Activated CD4-positive, alpha-beta memory T cell treated with anti-CD3 and anti-CD28 coated beads for 36 hours (primary cell): Measurements from ENCODE around the gene SH3GL3. TPM values are rescaled to one million over a fixed set of nuclear protein-coding genes. Genes with fewer than 3 reads are reported as not detected.

Source experiments
- CTCF ChIA-PET: fragments of 350-600 bp; sonication (Branson Sonifier 250); formaldehyde crosslinking; loops from one replicate; lab custom pipeline; 2021; ENCODE audit warnings: antibody characterized with exemption, inconsistent platforms; lab: Charles Lee
- POLR2A ChIA-PET: fragments of 350-600 bp; sonication (Branson Sonifier 250); formaldehyde crosslinking; loops from one replicate; lab custom pipeline; 2021; ENCODE audit warnings: antibody characterized with exemption; lab: Charles Lee
- DNase-seq: peaks from one replicate; pipeline ENCODE4 v3.0.0-alpha.2; 2020
- H3K27ac Mint-ChIP-seq: one replicate; pipeline ENCODE4 v1.8.0; 2021; ENCODE audit warnings: mixed read lengths
- H3K27me3 Mint-ChIP-seq: one replicate; pipeline ENCODE4 v1.8.0; 2021; ENCODE audit warnings: mixed read lengths
- H3K36me3 Mint-ChIP-seq: one replicate; pipeline ENCODE4 v1.8.0; 2021; ENCODE audit warnings: mixed read lengths
- H3K4me1 Mint-ChIP-seq: one replicate; pipeline ENCODE4 v1.8.0; 2021; ENCODE audit warnings: low read depth, mixed read lengths
- H3K4me3 Mint-ChIP-seq: one replicate; pipeline ENCODE4 v1.8.0; 2021; ENCODE audit warnings: mild to moderate bottlenecking, mixed read lengths
- H3K9me3 Mint-ChIP-seq: one replicate; pipeline ENCODE4 v1.8.0; 2021; ENCODE audit warnings: mixed read lengths
- intact Hi-C: fragments of 100-400 bp; cut with micrococcal nuclease; formaldehyde crosslinking; loops from one replicate; pipeline ENCODE4 v1.15.1; 2023
- total RNA-seq, 2 experiments: library from RNA; stranded (reverse); gene quantifications; one replicate each; pipeline ENCODE4 v1.2.3, GENCODE V29; 2021

The SH3GL3 gene
- total RNA-seq, 2 experiments from 2014 or later, result not detected

- intact Hi-C loops, result no loop called here
- Mint-ChIP-seq H3K36me3 (no peaks in the 10 kb centered on the region), H3K27ac (no peak overlapping the region), H3K27me3 (no peaks in the 10 kb centered on the region), H3K9me3 (no peaks in the 10 kb centered on the region), H3K4me3 (no peak overlapping the region), H3K4me1 (no peaks in the 10 kb centered on the region)
- no peak for DNase-seq
- CTCF ChIA-PET, result no interaction called here
- POLR2A ChIA-PET, result no interaction called here
Measured at GRCh38 chr15:83581381-83581780, 134.2 kb downstream of the SH3GL3 start.

- no peak for DNase-seq
- Mint-ChIP-seq H3K4me1 (no peaks in the 10 kb centered on the region), H3K27me3 (no peaks in the 10 kb centered on the region), H3K9me3 (no peaks in the 10 kb centered on the region), H3K36me3 (no peaks in the 10 kb centered on the region), H3K4me3 (no peak overlapping the region), H3K27ac (no peak overlapping the region)
- intact Hi-C loops, result no loop called here
- ChIA-PET CTCF (no interaction called here), POLR2A (no interaction called here)
Measured at GRCh38 chr15:83582381-83582780, 135.2 kb downstream of the SH3GL3 start.

GRCh38 chr15:83585601-83586335 is 138.6 kb downstream of the SH3GL3 start:
- POLR2A ChIA-PET, result interaction anchor here (0.6 kb wide), 1 partner anchor 735 kb away, joined by 3 read pairs; no protein-coding TSS in a partner anchor
- Mint-ChIP-seq H3K4me1 (no peaks in the 10 kb centered on the region), H3K36me3 (no peaks in the 10 kb centered on the region), H3K9me3 (no peaks in the 10 kb centered on the region), H3K27me3 (no peaks in the 10 kb centered on the region), H3K4me3 (no peak overlapping the region), H3K27ac (no peak overlapping the region)
- no peak for DNase-seq
- CTCF ChIA-PET, result interaction anchor here (1.0 kb wide), 1 partner anchor 20 kb away, joined by 3 read pairs; no protein-coding TSS in a partner anchor
- intact Hi-C loops, result no loop called here

GRCh38 chr15:83587091-83587490 is 139.9 kb downstream of the SH3GL3 start:
- H3K4me3 Mint-ChIP-seq, result no peak overlapping the region
- no peaks in the 10 kb centered on the region for H3K4me1 Mint-ChIP-seq
- intact Hi-C loops, result no loop called here
- DNase-seq, result no peak
- no peaks in the 10 kb centered on the region for H3K9me3 Mint-ChIP-seq
- no peak overlapping the region for H3K27ac Mint-ChIP-seq
- no peaks in the 10 kb centered on the region for H3K36me3 Mint-ChIP-seq
- ChIA-PET CTCF (no interaction called here), POLR2A (no interaction called here)
- no peaks in the 10 kb centered on the region for H3K27me3 Mint-ChIP-seq

DNA sequence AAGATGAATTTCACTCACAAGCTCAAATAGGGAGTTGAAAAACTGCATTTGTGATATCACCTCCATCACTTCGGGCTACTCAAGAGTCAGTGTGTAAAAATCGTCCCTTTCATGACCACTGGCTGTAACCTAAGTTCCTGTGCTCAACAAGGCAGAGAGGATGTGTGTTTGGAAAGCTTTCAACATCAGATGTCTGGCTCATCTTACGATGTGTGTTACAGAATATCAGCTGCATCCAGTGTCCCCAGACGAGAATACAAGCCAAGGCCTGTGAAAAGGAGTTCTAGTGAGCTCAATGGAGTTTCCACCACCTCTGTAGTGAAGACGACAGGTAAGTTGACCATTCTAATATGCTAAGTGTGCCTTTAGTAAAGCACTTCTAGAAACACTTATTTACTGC is 141.3 kb downstream of the SH3GL3 start:
- Mint-ChIP-seq H3K27ac (no peak overlapping the region), H3K9me3 (no peaks in the 10 kb centered on the region), H3K36me3 (no peaks in the 10 kb centered on the region), H3K4me3 (no peak overlapping the region), H3K27me3 (peaks cover 3% of the 10 kb centered on the region), H3K4me1 (no peaks in the 10 kb centered on the region)
- no peak for DNase-seq
- intact Hi-C loops, result no loop called here
- POLR2A ChIA-PET, result no interaction called here
- CTCF ChIA-PET, result no interaction called here

- no peak for DNase-seq
- CTCF ChIA-PET, result no interaction called here
- POLR2A ChIA-PET, result no interaction called here
- H3K4me1 Mint-ChIP-seq, result no peaks in the 10 kb centered on the region
- no peaks in the 10 kb centered on the region for H3K36me3 Mint-ChIP-seq
- no peak overlapping the region for H3K27ac Mint-ChIP-seq
- H3K9me3 Mint-ChIP-seq, result no peaks in the 10 kb centered on the region
- peaks cover 3% of the 10 kb centered on the region for H3K27me3 Mint-ChIP-seq
- intact Hi-C loops, result no loop called here
- H3K4me3 Mint-ChIP-seq, result no peak overlapping the region
Measured at GRCh38 chr15:83592370-83593040, 145.4 kb downstream of the SH3GL3 start.

GRCh38 chr15:83595191-83595590 is 148.1 kb downstream of the SH3GL3 start:
- no peak for DNase-seq
- CTCF ChIA-PET, result no interaction called here
- POLR2A ChIA-PET, result no interaction called here
- Mint-ChIP-seq H3K36me3 (no peaks in the 10 kb centered on the region), H3K27me3 (peaks cover 6% of the 10 kb centered on the region), H3K9me3 (peaks cover 8% of the 10 kb centered on the region), H3K4me1 (no peaks in the 10 kb centered on the region), H3K4me3 (no peak overlapping the region), H3K27ac (no peak overlapping the region)
- intact Hi-C loops, result no loop called here

- intact Hi-C loops, result no loop called here
- H3K36me3 Mint-ChIP-seq, result no peaks in the 10 kb centered on the region
- peaks cover 3% of the 10 kb centered on the region for H3K27me3 Mint-ChIP-seq
- DNase-seq, result no peak
- CTCF ChIA-PET, result no interaction called here
- H3K4me1 Mint-ChIP-seq, result no peaks in the 10 kb centered on the region
- no peak overlapping the region for H3K4me3 Mint-ChIP-seq
- POLR2A ChIA-PET, result no interaction called here
- peaks cover 18% of the 10 kb centered on the region for H3K9me3 Mint-ChIP-seq
- no peak overlapping the region for H3K27ac Mint-ChIP-seq
Measured at GRCh38 chr15:83598031-83598430, 150.9 kb downstream of the SH3GL3 start.

DNA sequence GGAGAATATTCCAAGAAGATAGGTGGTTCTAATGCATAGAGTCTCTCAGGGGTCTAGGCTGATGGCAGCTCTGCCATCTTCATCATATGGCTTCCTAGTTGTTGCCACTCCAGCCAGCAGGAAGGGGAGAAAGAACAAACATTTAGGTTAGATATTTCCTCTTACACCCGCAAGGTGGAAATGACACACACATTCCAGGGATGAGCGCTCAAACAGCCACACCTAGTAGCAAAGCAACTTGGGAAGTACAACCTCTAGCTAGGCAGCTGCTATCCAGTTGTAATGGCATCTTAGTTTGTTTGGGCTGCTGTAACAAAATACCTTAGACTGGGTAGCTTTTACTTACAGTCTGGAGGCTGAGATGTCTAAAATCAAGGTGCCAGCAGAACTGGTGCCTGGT is 154.9 kb downstream of the SH3GL3 start:
- no peaks in the 10 kb centered on the region for H3K36me3 Mint-ChIP-seq
- CTCF ChIA-PET, result interaction anchor here (0.7 kb wide), 1 partner anchor 62 kb away, joined by 3 read pairs; no protein-coding TSS in a partner anchor
- H3K27ac Mint-ChIP-seq, result no peak overlapping the region
- H3K4me1 Mint-ChIP-seq, result no peaks in the 10 kb centered on the region
- no peak overlapping the region for H3K4me3 Mint-ChIP-seq
- H3K27me3 Mint-ChIP-seq, result peaks cover 4% of the 10 kb centered on the region
- intact Hi-C loops, result no loop called here
- H3K9me3 Mint-ChIP-seq, result peaks cover 18% of the 10 kb centered on the region
- no peak for DNase-seq
- POLR2A ChIA-PET, result no interaction called here

GRCh38 chr15:83604549-83604948 is 157.4 kb downstream of the SH3GL3 start:
- POLR2A ChIA-PET, result no interaction called here
- Mint-ChIP-seq H3K36me3 (no peaks in the 10 kb centered on the region), H3K4me1 (no peaks in the 10 kb centered on the region), H3K9me3 (peaks cover 15% of the 10 kb centered on the region), H3K27ac (no peak overlapping the region), H3K27me3 (peaks cover 1% of the 10 kb centered on the region), H3K4me3 (no peak overlapping the region)
- CTCF ChIA-PET, result no interaction called here
- intact Hi-C loops, result no loop called here
- no peak for DNase-seq

DNA sequence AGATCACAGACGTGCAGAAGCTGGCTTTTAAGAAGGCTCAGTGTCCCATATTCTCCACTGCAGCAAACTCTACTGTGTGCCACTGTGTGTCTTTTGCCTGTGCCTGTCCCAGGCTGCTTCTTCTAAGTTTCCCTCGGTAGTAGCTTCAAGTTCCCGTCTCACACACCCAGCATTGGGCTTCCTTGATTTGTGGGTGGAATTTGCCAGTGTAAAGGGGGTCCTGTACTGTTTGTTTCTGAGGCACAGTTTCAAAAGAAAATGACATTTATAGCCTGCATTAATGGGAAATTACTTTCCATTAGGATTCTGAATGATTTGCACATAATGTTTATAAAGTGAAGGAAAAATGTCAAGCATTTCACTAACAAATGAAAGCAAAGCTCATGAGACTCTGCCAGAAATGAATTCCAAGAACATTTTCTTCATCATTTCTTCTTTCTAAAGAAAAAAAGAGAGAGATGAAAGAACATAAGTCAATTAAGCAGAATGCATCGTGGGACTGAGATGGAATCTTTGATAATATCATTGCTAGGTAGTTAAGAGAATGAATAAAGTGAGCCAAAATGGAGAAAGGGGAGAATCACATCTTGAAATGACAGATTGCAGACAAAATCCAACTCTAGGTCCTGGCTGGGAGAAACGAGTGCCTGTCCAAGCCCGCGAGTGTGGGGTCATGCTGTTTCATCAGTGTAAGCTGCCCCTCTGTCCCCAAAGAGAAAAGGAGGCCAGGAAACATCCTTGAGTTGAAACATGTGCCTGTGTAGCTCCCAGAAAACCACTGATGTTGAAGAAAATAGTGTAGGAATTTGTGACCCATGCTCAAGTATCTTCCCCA is 158.2 kb downstream of the SH3GL3 start:
- no peaks in the 10 kb centered on the region for H3K4me1 Mint-ChIP-seq
- CTCF ChIA-PET, result no interaction called here
- H3K36me3 Mint-ChIP-seq, result no peaks in the 10 kb centered on the region
- intact Hi-C loops, result no loop called here
- no peak for DNase-seq
- H3K27me3 Mint-ChIP-seq, result peaks cover 1% of the 10 kb centered on the region
- peaks cover 8% of the 10 kb centered on the region for H3K9me3 Mint-ChIP-seq
- no peak overlapping the region for H3K27ac Mint-ChIP-seq
- no peak overlapping the region for H3K4me3 Mint-ChIP-seq
- POLR2A ChIA-PET, result no interaction called here

- Mint-ChIP-seq H3K9me3 (no peaks in the 10 kb centered on the region), H3K4me1 (no peaks in the 10 kb centered on the region), H3K36me3 (no peaks in the 10 kb centered on the region), H3K27ac (no peak overlapping the region), H3K4me3 (no peak overlapping the region), H3K27me3 (peaks cover 1% of the 10 kb centered on the region)
- POLR2A ChIA-PET, result no interaction called here
- intact Hi-C loops, result no loop called here
- no peak for DNase-seq
- CTCF ChIA-PET, result no interaction called here
Measured at GRCh38 chr15:83610132-83610531, 163.0 kb downstream of the SH3GL3 start.
